Sigmoid colon (tissue), 7 donors: ENCODE measurements around the gene CHN2. TPM values are rescaled to one million over a fixed set of nuclear protein-coding genes. Genes with fewer than 3 reads are reported as not detected.

ENCODE experiments used
- DNase-seq: peaks from one replicate; pipeline ENCODE4 v3.0.0-alpha.2; 2019
- H3K27ac ChIP-seq, 4 donors: fragments of 200-600 bp; sonication (generic); one replicate each; pipeline ENCODE4 v1.5.1; 2016 to 2019; ENCODE audit warnings: mild to moderate bottlenecking in 1 of 4
- H3K27me3 ChIP-seq, 3 donors: fragments of 200-600 bp; sonication (generic); one replicate each; pipeline ENCODE4 v1.5.1; 2019; ENCODE audit warnings: mild to moderate bottlenecking in 1 of 3
- H3K36me3 ChIP-seq, 4 donors: fragments of 200-600 bp; sonication (generic); one replicate each; pipeline ENCODE4 v1.5.1; 2016 to 2019
- H3K4me1 ChIP-seq, 4 donors: fragments of 200-600 bp; sonication (generic); one replicate each; pipeline ENCODE4 v1.5.1; 2017 to 2019
- H3K4me3 ChIP-seq, 4 donors: fragments of 200-600 bp; sonication (generic); one replicate each; pipeline ENCODE4 v1.5.1; 2017 to 2019; ENCODE audit warnings: mild to moderate bottlenecking in 2 of 4, moderate library complexity in 1 of 4
- H3K9me3 ChIP-seq, 4 donors: fragments of 200-600 bp in 3 of 4; sonication (generic) in 3 of 4; one replicate each; pipeline versions ENCODE4 v1.5.1 to v1.6.1; 2013 to 2019
- CTCF ChIP-seq, 4 experiments: fragments of 450-650 bp in 3 of 4; fragments of 200-600 bp in 1 of 4; IDR thresholded peaks; one replicate each; pipeline ENCODE4 v1.5.1; 2016 to 2019; ENCODE audit warnings: antibody characterized with exemption in 4 of 4, mild to moderate bottlenecking in 3 of 4, moderate library complexity in 2 of 4
- EP300 ChIP-seq, 4 donors: sonication (generic); formaldehyde crosslinking; IDR thresholded peaks; one replicate each; pipeline ENCODE4 v1.6.1; 2017; ENCODE audit warnings: antibody characterized with exemption in 4 of 4
- POLR2A ChIP-seq, 2 donors: fragments of 450-650 bp; IDR thresholded peaks; one replicate each; pipeline ENCODE4 v1.6.1; 2016; ENCODE audit warnings: antibody characterized with exemption in 2 of 2, mild to moderate bottlenecking in 2 of 2, moderate library complexity in 2 of 2
- POLR2AphosphoS5 ChIP-seq, 4 donors: sonication (generic); formaldehyde crosslinking; IDR thresholded peaks; one replicate each; pipeline ENCODE4 v1.6.1; 2017; ENCODE audit warnings: antibody characterized with exemption in 4 of 4
- WGBS, 2 donors: extraction: QIAGEN DNeasy Blood & Tissue Kit; methylation state at CpG; one replicate each; pipeline ENCODE4 v1.1.7; 2013; 5-methylcytosine and 5-hydroxymethylcytosine counted together
- intact Hi-C: fragments of 100-400 bp; cut with DNase I; formaldehyde crosslinking; loops from one replicate; pipeline ENCODE4 v1.15.1; 2023
- polyA plus RNA-seq, 3 donors: library from polyadenylated mRNA; stranded (reverse); fragments of 200-250 nt; gene quantifications; one replicate each; pipeline ENCODE4 v1.2.3, GENCODE V29; 2013
- total RNA-seq, 4 donors: library from RNA; depleted of rRNA; stranded (reverse); fragments of >200 nt; gene quantifications; one replicate each; pipeline ENCODE4 v1.1.0, GENCODE V29; 2016
- donor health status: healthy with polysubstance abuse.
- donor health status: Bipolar disorder and iron deficiency.
- donor health status: healthy.

The CHN2 gene
- total and polyA plus RNA-seq, 7 donors = 4.2 to 37.7 (median 15.8) TPM

- no peaks in the 10 kb centered on the region for H3K9me3 ChIP-seq
- no peak overlapping the region for H3K27ac ChIP-seq
- H3K27me3 ChIP-seq = no peaks in the 10 kb centered on the region
- no peaks in the 10 kb centered on the region for H3K4me1 ChIP-seq
- intact Hi-C loops = no loop called here
- 26 to 59% methylated on average over 5 of the region's 5 CpGs for WGBS, 2 donors
- DNase-seq = no peak
- TF ChIP-seq POLR2AphosphoS5 (IDR thresholded peaks at IDR 0.05) = no peak
- no peak for TF ChIP-seq POLR2A (IDR thresholded peaks at IDR 0.05)
- TF ChIP-seq EP300 (IDR thresholded peaks at IDR 0.05) = no peak
- no peak for TF ChIP-seq CTCF (IDR thresholded peaks at IDR 0.05)
- H3K36me3 ChIP-seq = no peaks in the 10 kb centered on the region
- H3K4me3 ChIP-seq = no peak overlapping the region
These were observed 228.3 kb downstream of the CHN2 start for GRCh38 chr7:29422829-29423228.

- intact Hi-C loops = no loop called here
- WGBS, 2 donors = 70 to 87% methylated on average over 7 of the region's 7 CpGs
- H3K36me3 ChIP-seq = no peaks in the 10 kb centered on the region
- DNase-seq = no peak
- TF ChIP-seq EP300 (IDR thresholded peaks at IDR 0.05) = no peak
- TF ChIP-seq POLR2A (IDR thresholded peaks at IDR 0.05) = no peak
- no peak for TF ChIP-seq CTCF (IDR thresholded peaks at IDR 0.05)
- no peak for TF ChIP-seq POLR2AphosphoS5 (IDR thresholded peaks at IDR 0.05)
- H3K4me3 ChIP-seq = no peak overlapping the region
- H3K27ac ChIP-seq = no peak overlapping the region
- H3K27me3 ChIP-seq = no peaks in the 10 kb centered on the region
- no peaks in the 10 kb centered on the region for H3K4me1 ChIP-seq
- H3K9me3 ChIP-seq = no peaks in the 10 kb centered on the region
These were observed 229.9 kb downstream of the CHN2 start for GRCh38 chr7:29424295-29424983.

- Histone ChIP-seq H3K9me3 (no peaks in the 10 kb centered on the region), H3K36me3 (no peaks in the 10 kb centered on the region), H3K27ac (no peak overlapping the region), H3K4me1 (no peaks in the 10 kb centered on the region), H3K4me3 (no peak overlapping the region), H3K27me3 (no peaks in the 10 kb centered on the region)
- DNase-seq = no peak
- TF ChIP-seq CTCF (IDR thresholded peaks at IDR 0.05) = no peak
- 35 to 74% methylated on average over 3 of the region's 3 CpGs for WGBS, 2 donors
- intact Hi-C loops = no loop called here
These were observed 230.4 kb downstream of the CHN2 start for GRCh38 chr7:29424984-29425309.

- H3K27ac ChIP-seq = no peak overlapping the region
- WGBS, 2 donors = 91 to 94% methylated on average over 5 of the region's 5 CpGs
- no peaks in the 10 kb centered on the region for H3K36me3 ChIP-seq
- no peak overlapping the region for H3K4me3 ChIP-seq
- no peaks in the 10 kb centered on the region for H3K27me3 ChIP-seq
- no peaks in the 10 kb centered on the region for H3K4me1 ChIP-seq
- TF ChIP-seq EP300 (IDR thresholded peaks at IDR 0.05) (no peak), CTCF (IDR thresholded peaks at IDR 0.05) (no peak), POLR2A (IDR thresholded peaks at IDR 0.05) (no peak), POLR2AphosphoS5 (IDR thresholded peaks at IDR 0.05) (no peak)
- H3K9me3 ChIP-seq = no peaks in the 10 kb centered on the region
- intact Hi-C loops = no loop called here
- no peak for DNase-seq
These were observed 232.0 kb downstream of the CHN2 start for GRCh38 chr7:29426587-29426986.

- intact Hi-C loops = no loop called here
- no peak for DNase-seq
- Histone ChIP-seq H3K9me3 (no peaks in the 10 kb centered on the region), H3K4me1 (no peaks in the 10 kb centered on the region), H3K27ac (no peak overlapping the region), H3K4me3 (no peak overlapping the region), H3K36me3 (no peaks in the 10 kb centered on the region), H3K27me3 (no peaks in the 10 kb centered on the region)
- 17 to 80% methylated on average over 1 of the region's 1 CpG for WGBS, 2 donors
- no peak for TF ChIP-seq POLR2AphosphoS5 (IDR thresholded peaks at IDR 0.05)
- TF ChIP-seq CTCF (IDR thresholded peaks at IDR 0.05) = no peak
These were observed 234.8 kb downstream of the CHN2 start for GRCh38 chr7:29429401-29429800.
